ENCODE results near the gene CRTC3.

Gene CRTC3

GRCh38 chr15:90619468-90619867 lies 89.7 kb downstream of the CRTC3 start:
- Histone ChIP-seq H3K9me3 (replicated peaks in 1 of 2; ENCODE audit: control insufficient read depth in 2 of 2, insufficient read depth in 1 of 2, low read depth in 1 of 2, low read length in 2 of 2) (no peaks in the 10 kb centered on the region), H3K4me1 (ENCODE audit: control insufficient read depth in 2 of 2, insufficient read depth in 1 of 2, low read depth in 1 of 2, low read length in 2 of 2) (peaks cover 0 to 6% of the 10 kb centered on the region in 2 donors), H4K91ac (ENCODE audit: low read depth, low read length, poor library complexity) (no peak overlapping the region), H3K14ac (ENCODE audit: low read length) (no peak overlapping the region), H4K8ac (ENCODE audit: low read depth, low read length) (no peak overlapping the region), H3K36me3 (replicated peaks in 1 of 2; ENCODE audit: control insufficient read depth in 2 of 2, insufficient read depth in 2 of 2, low read length in 2 of 2) (peaks cover 0 to 54% of the 10 kb centered on the region in 2 donors), H3K27me3 (ENCODE audit: control insufficient read depth in 3 of 3, insufficient read depth in 3 of 3, low read depth in 1 of 3, low read length in 3 of 3) (no peaks in the 10 kb centered on the region), H2BK120ac (ENCODE audit: low read depth, low read length) (no peak overlapping the region), H2BK15ac (ENCODE audit: low read length) (no peak overlapping the region), H2AFZ (ENCODE audit: low read length) (no peak overlapping the region), H3K4ac (ENCODE audit: low read length) (no peak overlapping the region), H2AK5ac (ENCODE audit: low read depth, low read length) (no peak overlapping the region), H3K23ac (ENCODE audit: low read depth, low read length, poor library complexity) (no peak overlapping the region), H2BK5ac (ENCODE audit: low read length) (no peak overlapping the region), H3K18ac (ENCODE audit: low read length) (no peak overlapping the region), H3K9ac (ENCODE audit: low read depth, low read length, poor library complexity) (no peak overlapping the region), H2BK12ac (ENCODE audit: low read length) (no peak overlapping the region), H3K4me3 (ENCODE audit: low read length in 2 of 2) (no peak overlapping the region), H3K27ac (replicated peaks; ENCODE audit: low read length) (no peak overlapping the region), H3K4me2 (ENCODE audit: insufficient read depth, low read length, poor library complexity, severe bottlenecking) (no peak overlapping the region), H3K79me1 (ENCODE audit: low read depth, low read length) (no peaks in the 10 kb centered on the region)
- WGBS, 2 donors (ENCODE audit: extremely low coverage in 2 of 2, insufficient read length in 2 of 2, insufficient replicate concordance in 1 of 2): no CpG with 5 or more reads among the region's 9 CpGs
- no peak for DNase-seq (ENCODE audit: low spot score)

GRCh38 chr15:90619939-90620338 lies 90.2 kb downstream of the CRTC3 start:
- Histone ChIP-seq H2BK15ac (ENCODE audit: low read length) (no peak overlapping the region), H3K79me1 (ENCODE audit: low read depth, low read length) (no peaks in the 10 kb centered on the region), H3K4me2 (ENCODE audit: insufficient read depth, low read length, poor library complexity, severe bottlenecking) (no peak overlapping the region), H3K9me3 (replicated peaks in 1 of 2; ENCODE audit: control insufficient read depth in 2 of 2, insufficient read depth in 1 of 2, low read depth in 1 of 2, low read length in 2 of 2) (no peaks in the 10 kb centered on the region), H3K4me1 (ENCODE audit: control insufficient read depth in 2 of 2, insufficient read depth in 1 of 2, low read depth in 1 of 2, low read length in 2 of 2) (peaks cover 0 to 9% of the 10 kb centered on the region in 2 donors), H4K91ac (ENCODE audit: low read depth, low read length, poor library complexity) (no peak overlapping the region), H2AK5ac (ENCODE audit: low read depth, low read length) (no peak overlapping the region), H2BK5ac (ENCODE audit: low read length) (no peak overlapping the region), H3K4ac (ENCODE audit: low read length) (no peak overlapping the region), H3K36me3 (replicated peaks in 1 of 2; ENCODE audit: control insufficient read depth in 2 of 2, insufficient read depth in 2 of 2, low read length in 2 of 2) (peaks cover 0 to 55% of the 10 kb centered on the region in 2 donors), H2BK12ac (ENCODE audit: low read length) (no peak overlapping the region), H3K27me3 (ENCODE audit: control insufficient read depth in 3 of 3, insufficient read depth in 3 of 3, low read depth in 1 of 3, low read length in 3 of 3) (no peaks in the 10 kb centered on the region), H3K4me3 (ENCODE audit: low read length in 2 of 2) (no peak overlapping the region), H3K14ac (ENCODE audit: low read length) (no peak overlapping the region), H3K9ac (ENCODE audit: low read depth, low read length, poor library complexity) (no peak overlapping the region), H2AFZ (ENCODE audit: low read length) (no peak overlapping the region), H3K18ac (ENCODE audit: low read length) (no peak overlapping the region), H4K8ac (ENCODE audit: low read depth, low read length) (no peak overlapping the region), H2BK120ac (ENCODE audit: low read depth, low read length) (no peak overlapping the region), H3K23ac (ENCODE audit: low read depth, low read length, poor library complexity) (no peak overlapping the region), H3K27ac (replicated peaks; ENCODE audit: low read length) (no peak overlapping the region)
- no CpG with 5 or more reads among the region's 5 CpGs for WGBS, 2 donors (ENCODE audit: extremely low coverage in 2 of 2, insufficient read length in 2 of 2, insufficient replicate concordance in 1 of 2)
- DNase-seq (ENCODE audit: low spot score): no peak

- Histone ChIP-seq H3K4me3 (ENCODE audit: low read length in 2 of 2) (no peak overlapping the region), H3K4me2 (ENCODE audit: insufficient read depth, low read length, poor library complexity, severe bottlenecking) (no peak overlapping the region), H3K4me1 (ENCODE audit: control insufficient read depth in 2 of 2, insufficient read depth in 1 of 2, low read depth in 1 of 2, low read length in 2 of 2) (peaks cover 0 to 9% of the 10 kb centered on the region in 2 donors), H2BK15ac (ENCODE audit: low read length) (no peak overlapping the region), H2BK12ac (ENCODE audit: low read length) (no peak overlapping the region), H3K18ac (ENCODE audit: low read length) (no peak overlapping the region), H4K8ac (ENCODE audit: low read depth, low read length) (no peak overlapping the region), H3K27ac (replicated peaks; ENCODE audit: low read length) (no peak overlapping the region), H2BK120ac (ENCODE audit: low read depth, low read length) (no peak overlapping the region), H2BK5ac (ENCODE audit: low read length) (no peak overlapping the region), H2AFZ (ENCODE audit: low read length) (no peak overlapping the region), H3K9me3 (replicated peaks in 1 of 2; ENCODE audit: control insufficient read depth in 2 of 2, insufficient read depth in 1 of 2, low read depth in 1 of 2, low read length in 2 of 2) (no peaks in the 10 kb centered on the region), H3K27me3 (ENCODE audit: control insufficient read depth in 3 of 3, insufficient read depth in 3 of 3, low read depth in 1 of 3, low read length in 3 of 3) (no peaks in the 10 kb centered on the region), H3K4ac (ENCODE audit: low read length) (no peak overlapping the region), H3K23ac (ENCODE audit: low read depth, low read length, poor library complexity) (peak overlapping the region; percentile 35), H3K14ac (ENCODE audit: low read length) (no peak overlapping the region), H3K79me1 (ENCODE audit: low read depth, low read length) (no peaks in the 10 kb centered on the region), H3K9ac (ENCODE audit: low read depth, low read length, poor library complexity) (no peak overlapping the region), H2AK5ac (ENCODE audit: low read depth, low read length) (no peak overlapping the region), H3K36me3 (replicated peaks in 1 of 2; ENCODE audit: control insufficient read depth in 2 of 2, insufficient read depth in 2 of 2, low read length in 2 of 2) (peaks cover 0 to 54% of the 10 kb centered on the region in 2 donors), H4K91ac (ENCODE audit: low read depth, low read length, poor library complexity) (no peak overlapping the region)
- WGBS, 2 donors (ENCODE audit: extremely low coverage in 2 of 2, insufficient read length in 2 of 2, insufficient replicate concordance in 1 of 2): no CpG with 5 or more reads among the region's 13 CpGs
- no peak for DNase-seq (ENCODE audit: low spot score)
These were observed 90.8 kb downstream of the CRTC3 start for GRCh38 chr15:90620379-90621067.

DNA sequence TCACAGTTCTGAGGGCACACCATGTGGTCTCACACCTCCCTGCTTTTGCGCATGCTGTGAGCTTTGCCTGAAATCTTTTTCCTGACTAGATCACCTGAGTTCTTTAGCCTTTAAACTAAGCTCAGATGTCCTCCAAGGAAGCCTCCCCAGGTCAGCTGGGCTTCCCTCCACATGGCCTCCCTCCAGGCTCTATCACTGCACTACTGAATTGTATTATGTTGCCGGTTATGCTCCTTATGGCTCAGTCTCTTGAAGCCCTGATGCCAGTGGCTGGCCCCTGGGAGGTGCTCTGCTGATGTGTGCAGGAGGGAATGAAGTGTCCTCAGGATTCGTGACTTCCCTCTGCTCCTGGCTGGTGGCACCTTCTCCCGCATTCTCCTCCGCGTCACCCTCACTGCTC lies 94.1 kb downstream of the CRTC3 start:
- no peaks in the 10 kb centered on the region for H3K9me3 ChIP-seq (replicated peaks in 1 of 2; ENCODE audit: control insufficient read depth in 2 of 2, insufficient read depth in 1 of 2, low read depth in 1 of 2, low read length in 2 of 2)
- H4K91ac ChIP-seq (ENCODE audit: low read depth, low read length, poor library complexity): no peak overlapping the region
- no peak overlapping the region for H3K4ac ChIP-seq (ENCODE audit: low read length)
- H3K14ac ChIP-seq (ENCODE audit: low read length): no peak overlapping the region
- H3K4me2 ChIP-seq (ENCODE audit: insufficient read depth, low read length, poor library complexity, severe bottlenecking): no peak overlapping the region
- H3K23ac ChIP-seq (ENCODE audit: low read depth, low read length, poor library complexity): no peak overlapping the region
- no peak overlapping the region for H2BK120ac ChIP-seq (ENCODE audit: low read depth, low read length)
- H2AK5ac ChIP-seq (ENCODE audit: low read depth, low read length): no peak overlapping the region
- peak overlapping the region in 1 of 2 donors; percentile 30 for H3K4me3 ChIP-seq (ENCODE audit: low read length in 2 of 2)
- H2BK15ac ChIP-seq (ENCODE audit: low read length): no peak overlapping the region
- no peak overlapping the region for H3K9ac ChIP-seq (ENCODE audit: low read depth, low read length, poor library complexity)
- no peak for DNase-seq (ENCODE audit: low spot score)
- no peaks in the 10 kb centered on the region for H3K27me3 ChIP-seq (ENCODE audit: control insufficient read depth in 3 of 3, insufficient read depth in 3 of 3, low read depth in 1 of 3, low read length in 3 of 3)
- peaks cover 0 to 9% of the 10 kb centered on the region in 2 donors for H3K4me1 ChIP-seq (ENCODE audit: control insufficient read depth in 2 of 2, insufficient read depth in 1 of 2, low read depth in 1 of 2, low read length in 2 of 2)
- H4K8ac ChIP-seq (ENCODE audit: low read depth, low read length): no peak overlapping the region
- no peak overlapping the region for H2AFZ ChIP-seq (ENCODE audit: low read length)
- no peak overlapping the region for H3K18ac ChIP-seq (ENCODE audit: low read length)
- no peaks in the 10 kb centered on the region for H3K79me1 ChIP-seq (ENCODE audit: low read depth, low read length)
- no peak overlapping the region for H2BK12ac ChIP-seq (ENCODE audit: low read length)
- H2BK5ac ChIP-seq (ENCODE audit: low read length): no peak overlapping the region
- H3K36me3 ChIP-seq (replicated peaks in 1 of 2; ENCODE audit: control insufficient read depth in 2 of 2, insufficient read depth in 2 of 2, low read length in 2 of 2): peaks cover under 1 to 56% of the 10 kb centered on the region in 2 donors
- no CpG with 5 or more reads among the region's 6 CpGs for WGBS, 2 donors (ENCODE audit: extremely low coverage in 2 of 2, insufficient read length in 2 of 2, insufficient replicate concordance in 1 of 2)
- no peak overlapping the region for H3K27ac ChIP-seq (replicated peaks; ENCODE audit: low read length)
